CD4-positive, alpha-beta T cell (primary cell): ENCODE measurements around the gene PTPRT. TPM values are rescaled to one million over a fixed set of nuclear protein-coding genes. Genes with fewer than 3 reads are reported as not detected.

Source experiments
- ATAC-seq: fragments of 200-7000 bp; cut with Tn5 transposase; one replicate; pipeline ENCODE4 v1.10.0; 2022; ENCODE audit warnings: mild to moderate bottlenecking; ENCODE audit not compliant: poor library complexity
- CTCF ChIA-PET: fragments of 350-600 bp; sonication (Branson Sonifier 250); formaldehyde crosslinking; loops from one replicate; lab custom pipeline; 2021; ENCODE audit warnings: antibody characterized with exemption, inconsistent platforms; lab: Charles Lee
- POLR2A ChIA-PET: fragments of 350-600 bp; sonication (Branson Sonifier 250); formaldehyde crosslinking; loops from one replicate; lab custom pipeline; 2021; ENCODE audit warnings: antibody characterized with exemption, inconsistent platforms; lab: Charles Lee
- DNase-seq, 14 experiments: peaks; one replicate each; pipeline ENCODE4 v3.0.0-alpha.2; 2013 to 2020; ENCODE audit warnings: mixed read lengths in 2 of 14
- H3K27ac ChIP-seq, 2 donors: one replicate each; pipeline versions ENCODE4 v1.5.1 to v1.7.0; 2013; ENCODE audit warnings: low read length in 2 of 2, low read depth in 1 of 2, mild to moderate bottlenecking in 1 of 2
- H3K27me3 ChIP-seq, 2 experiments: 1 replicate in 1 of 2; 2 replicates in 1 of 2; pipeline versions ENCODE4 v1.6.1 to v1.7.0; 2013; ENCODE audit warnings: low read length in 2 of 2, control low read depth in 1 of 2, mild to moderate bottlenecking in 1 of 2, moderate library complexity in 1 of 2; ENCODE audit not compliant: insufficient read depth in 2 of 2, control insufficient read depth in 1 of 2
- H3K36me3 ChIP-seq: one replicate; pipeline ENCODE4 v1.6.1; 2013; ENCODE audit warnings: low read length, control low read depth; ENCODE audit not compliant: insufficient read depth
- H3K4me1 ChIP-seq: one replicate; pipeline ENCODE4 v1.6.1; 2013; ENCODE audit warnings: low read length, control low read depth; ENCODE audit not compliant: insufficient read depth
- H3K4me3 ChIP-seq: one replicate; pipeline ENCODE4 v1.5.1; 2013; ENCODE audit warnings: mild to moderate bottlenecking, low read length, moderate library complexity
- H3K9me3 ChIP-seq, 2 experiments: 1 replicate in 1 of 2; 2 replicates in 1 of 2; pipeline versions ENCODE4 v1.6.1 to v1.7.0; 2013; ENCODE audit warnings: low read length in 2 of 2, mild to moderate bottlenecking in 2 of 2, control low read depth in 1 of 2, moderate library complexity in 1 of 2; ENCODE audit not compliant: control insufficient read depth in 1 of 2, insufficient read depth in 1 of 2
- H3K27ac Mint-ChIP-seq: one replicate; pipeline ENCODE4 v1.8.0; 2020; ENCODE audit warnings: mixed read lengths
- H3K27me3 Mint-ChIP-seq: one replicate; pipeline ENCODE4 v1.8.0; 2021; ENCODE audit warnings: mixed read lengths
- H3K36me3 Mint-ChIP-seq: one replicate; pipeline ENCODE4 v1.8.0; 2021; ENCODE audit warnings: low read depth, mixed read lengths
- H3K4me1 Mint-ChIP-seq: one replicate; pipeline ENCODE4 v1.8.0; 2021; ENCODE audit warnings: low read depth, mixed read lengths
- H3K4me3 Mint-ChIP-seq: one replicate; pipeline ENCODE4 v1.8.0; 2020; ENCODE audit warnings: mild to moderate bottlenecking, mixed read lengths
- H3K9me3 Mint-ChIP-seq: one replicate; pipeline ENCODE4 v1.8.0; 2020; ENCODE audit warnings: mixed read lengths
- intact Hi-C, 2 experiments: fragments of 100-400 bp; cut with DNase I in 1 of 2; cut with micrococcal nuclease in 1 of 2; formaldehyde crosslinking; loops; one replicate each; pipeline versions ENCODE4 v1.15.1 to v1.9.0; 2023 to 2025; cut with DNase I, micrococcal nuclease
- total RNA-seq, 174 experiments: library from RNA in 2 of 174; stranded (reverse) in 2 of 174; gene quantifications; one replicate each; pipeline ENCODE4 v1.2.3 and lab custom pipeline; 2021 to 2026
- TF ChIP-seq, protein P1 (sequence below): fragments of 200-600 bp; IDR thresholded peaks from one replicate; pipeline ENCODE4 v1.8.0; 2022; ENCODE audit warnings: antibody characterized with exemption, mild to moderate bottlenecking

Gene PTPRT
- total RNA-seq, 2 experiments from 2014 or later: not detected

DNA sequence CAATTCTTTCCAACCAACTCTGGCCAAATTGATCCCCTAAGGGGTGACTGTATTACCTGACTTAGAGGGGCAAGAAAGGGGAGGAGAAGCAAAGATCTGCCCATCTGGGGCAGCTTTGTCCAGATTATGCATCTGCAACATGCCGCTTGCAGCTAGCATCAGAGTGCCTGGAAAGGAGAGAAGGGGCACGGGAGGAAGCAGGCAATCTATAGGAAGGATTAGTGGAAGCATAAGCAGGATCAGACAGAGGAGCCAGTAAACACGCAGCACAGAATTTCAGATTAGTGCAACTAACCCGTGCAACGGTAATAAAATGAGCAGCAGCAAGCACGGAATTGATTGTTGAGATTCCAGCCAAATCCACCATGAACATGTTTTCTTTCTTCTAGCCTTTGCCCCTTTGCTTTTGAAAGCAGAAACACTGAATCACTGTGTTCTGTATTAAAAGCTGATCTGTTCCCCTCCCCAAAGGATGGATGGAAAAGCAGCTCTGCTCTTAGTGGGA lies 927.9 kb downstream of the PTPRT start:
- peaks cover 4% of the 10 kb centered on the region for H3K27me3 Mint-ChIP-seq
- Histone ChIP-seq H3K4me3 (no peak overlapping the region), H3K4me1 (no peaks in the 10 kb centered on the region), H3K9me3 (peaks cover 0 to 21% of the 10 kb centered on the region in 2 experiments), H3K36me3 (no peaks in the 10 kb centered on the region), H3K27ac (no peak overlapping the region), H3K27me3 (no peaks in the 10 kb centered on the region)
- ChIA-PET POLR2A (no interaction called here), CTCF (no interaction called here)
- no peaks in the 10 kb centered on the region for H3K36me3 Mint-ChIP-seq
- H3K27ac Mint-ChIP-seq: no peak overlapping the region
- DNase-seq: no peak
- H3K4me1 Mint-ChIP-seq: no peaks in the 10 kb centered on the region
- no peaks in the 10 kb centered on the region for H3K9me3 Mint-ChIP-seq
- intact Hi-C loops: no loop called here
- no peak overlapping the region for H3K4me3 Mint-ChIP-seq
- TF ChIP-seq, protein P1, sequence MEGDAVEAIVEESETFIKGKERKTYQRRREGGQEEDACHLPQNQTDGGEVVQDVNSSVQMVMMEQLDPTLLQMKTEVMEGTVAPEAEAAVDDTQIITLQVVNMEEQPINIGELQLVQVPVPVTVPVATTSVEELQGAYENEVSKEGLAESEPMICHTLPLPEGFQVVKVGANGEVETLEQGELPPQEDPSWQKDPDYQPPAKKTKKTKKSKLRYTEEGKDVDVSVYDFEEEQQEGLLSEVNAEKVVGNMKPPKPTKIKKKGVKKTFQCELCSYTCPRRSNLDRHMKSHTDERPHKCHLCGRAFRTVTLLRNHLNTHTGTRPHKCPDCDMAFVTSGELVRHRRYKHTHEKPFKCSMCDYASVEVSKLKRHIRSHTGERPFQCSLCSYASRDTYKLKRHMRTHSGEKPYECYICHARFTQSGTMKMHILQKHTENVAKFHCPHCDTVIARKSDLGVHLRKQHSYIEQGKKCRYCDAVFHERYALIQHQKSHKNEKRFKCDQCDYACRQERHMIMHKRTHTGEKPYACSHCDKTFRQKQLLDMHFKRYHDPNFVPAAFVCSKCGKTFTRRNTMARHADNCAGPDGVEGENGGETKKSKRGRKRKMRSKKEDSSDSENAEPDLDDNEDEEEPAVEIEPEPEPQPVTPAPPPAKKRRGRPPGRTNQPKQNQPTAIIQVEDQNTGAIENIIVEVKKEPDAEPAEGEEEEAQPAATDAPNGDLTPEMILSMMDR: no peak
- ATAC-seq: no peak

DNA sequence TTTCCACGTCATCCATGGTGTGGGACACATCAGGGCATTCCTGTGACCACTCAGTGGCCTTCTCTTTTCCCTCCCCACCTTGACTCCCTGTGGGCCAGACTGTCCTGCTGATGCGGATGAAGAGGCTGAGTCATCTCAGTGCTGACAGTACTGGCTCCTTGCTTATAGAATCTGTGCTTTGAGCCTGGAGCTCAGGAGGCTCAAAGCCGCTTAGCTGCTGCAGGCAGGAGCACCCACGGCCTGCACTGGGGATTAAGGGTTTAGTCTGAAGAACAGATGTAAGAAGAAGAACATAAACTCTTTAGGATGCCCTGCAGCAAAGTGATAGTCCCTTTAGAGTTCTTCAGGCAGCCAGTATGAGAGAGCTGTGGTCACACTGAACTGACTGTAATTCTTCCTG lies 929.5 kb downstream of the PTPRT start:
- TF ChIP-seq, protein P1: no peak
- intact Hi-C loops: no loop called here
- Mint-ChIP-seq H3K27ac (no peak overlapping the region), H3K36me3 (no peaks in the 10 kb centered on the region), H3K9me3 (no peaks in the 10 kb centered on the region), H3K4me1 (no peaks in the 10 kb centered on the region), H3K27me3 (peaks cover 4% of the 10 kb centered on the region), H3K4me3 (no peak overlapping the region)
- POLR2A ChIA-PET: no interaction called here
- no peak for DNase-seq
- Histone ChIP-seq H3K27me3 (no peaks in the 10 kb centered on the region), H3K4me1 (no peaks in the 10 kb centered on the region), H3K4me3 (no peak overlapping the region), H3K9me3 (peaks cover 0 to 17% of the 10 kb centered on the region in 2 experiments), H3K27ac (no peak overlapping the region), H3K36me3 (no peaks in the 10 kb centered on the region)
- CTCF ChIA-PET: no interaction called here
- no peak for ATAC-seq

DNA sequence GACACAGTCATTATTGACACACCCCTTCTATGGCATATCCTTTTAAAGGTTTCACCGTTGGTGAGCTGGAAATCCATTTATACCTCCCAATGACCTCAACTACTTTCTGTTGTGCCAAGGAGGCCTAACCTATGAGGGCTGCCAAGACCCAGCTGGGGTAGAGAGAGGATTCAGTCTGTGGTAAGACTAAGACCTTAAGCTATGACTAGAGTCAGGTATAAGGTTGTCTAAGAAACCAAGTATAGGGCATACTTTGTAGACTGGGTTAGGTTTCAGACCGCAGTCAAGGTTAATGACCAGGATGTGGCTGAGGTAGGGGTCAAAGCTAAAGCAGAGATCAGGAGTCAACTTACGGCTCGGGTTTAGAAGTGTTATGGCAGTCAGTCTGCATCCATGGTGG lies 930.3 kb downstream of the PTPRT start:
- no peaks in the 10 kb centered on the region for H3K9me3 Mint-ChIP-seq
- Histone ChIP-seq H3K27me3 (no peaks in the 10 kb centered on the region), H3K36me3 (no peaks in the 10 kb centered on the region), H3K9me3 (peaks cover 0 to 13% of the 10 kb centered on the region in 2 experiments), H3K4me1 (no peaks in the 10 kb centered on the region), H3K27ac (no peak overlapping the region), H3K4me3 (no peak overlapping the region)
- CTCF ChIA-PET: no interaction called here
- no peaks in the 10 kb centered on the region for H3K36me3 Mint-ChIP-seq
- no peaks in the 10 kb centered on the region for H3K27me3 Mint-ChIP-seq
- H3K27ac Mint-ChIP-seq: no peak overlapping the region
- TF ChIP-seq, protein P1: no peak
- ATAC-seq: no peak
- intact Hi-C loops: no loop called here
- H3K4me3 Mint-ChIP-seq: no peak overlapping the region
- DNase-seq: no peak
- no peaks in the 10 kb centered on the region for H3K4me1 Mint-ChIP-seq
- POLR2A ChIA-PET: no interaction called here
